ENCODE data around the gene ZSCAN23.

DNA sequence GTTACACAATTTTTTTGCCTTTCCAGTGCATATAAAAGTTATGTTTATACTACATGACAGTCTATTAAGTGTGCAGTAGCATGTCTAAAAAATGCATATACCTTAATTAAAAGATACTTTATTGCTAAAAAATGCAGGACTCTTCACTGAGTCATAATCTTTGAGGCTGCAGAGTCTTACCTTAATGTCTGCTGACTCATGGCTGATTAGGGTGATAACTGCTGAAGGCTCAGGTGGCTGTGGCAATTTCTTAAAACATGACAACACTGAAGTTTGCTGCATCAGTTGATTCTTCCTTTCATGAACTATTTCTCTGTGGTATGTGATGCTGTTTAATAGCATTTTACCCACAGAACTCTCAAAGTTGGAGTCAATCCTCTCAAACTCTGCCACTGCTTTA is 19.1 kb downstream of the ZSCAN23 start:
- TF ChIP-seq, protein P1, sequence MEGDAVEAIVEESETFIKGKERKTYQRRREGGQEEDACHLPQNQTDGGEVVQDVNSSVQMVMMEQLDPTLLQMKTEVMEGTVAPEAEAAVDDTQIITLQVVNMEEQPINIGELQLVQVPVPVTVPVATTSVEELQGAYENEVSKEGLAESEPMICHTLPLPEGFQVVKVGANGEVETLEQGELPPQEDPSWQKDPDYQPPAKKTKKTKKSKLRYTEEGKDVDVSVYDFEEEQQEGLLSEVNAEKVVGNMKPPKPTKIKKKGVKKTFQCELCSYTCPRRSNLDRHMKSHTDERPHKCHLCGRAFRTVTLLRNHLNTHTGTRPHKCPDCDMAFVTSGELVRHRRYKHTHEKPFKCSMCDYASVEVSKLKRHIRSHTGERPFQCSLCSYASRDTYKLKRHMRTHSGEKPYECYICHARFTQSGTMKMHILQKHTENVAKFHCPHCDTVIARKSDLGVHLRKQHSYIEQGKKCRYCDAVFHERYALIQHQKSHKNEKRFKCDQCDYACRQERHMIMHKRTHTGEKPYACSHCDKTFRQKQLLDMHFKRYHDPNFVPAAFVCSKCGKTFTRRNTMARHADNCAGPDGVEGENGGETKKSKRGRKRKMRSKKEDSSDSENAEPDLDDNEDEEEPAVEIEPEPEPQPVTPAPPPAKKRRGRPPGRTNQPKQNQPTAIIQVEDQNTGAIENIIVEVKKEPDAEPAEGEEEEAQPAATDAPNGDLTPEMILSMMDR (IDR thresholded peaks at IDR 0.05): no peak
- TF ChIP-seq POLR2A (IDR thresholded peaks at IDR 0.05): no peak

All from body of pancreas (tissue), 4 donors.